ENCODE results near the gene GJD3. TPM values are rescaled to one million over a fixed set of nuclear protein-coding genes. Genes with fewer than 3 reads are reported as not detected.

GJD3 gene
- total and polyA plus RNA-seq, 2 experiments from 2014 or later = 0.48 to 4.6 TPM

DNA sequence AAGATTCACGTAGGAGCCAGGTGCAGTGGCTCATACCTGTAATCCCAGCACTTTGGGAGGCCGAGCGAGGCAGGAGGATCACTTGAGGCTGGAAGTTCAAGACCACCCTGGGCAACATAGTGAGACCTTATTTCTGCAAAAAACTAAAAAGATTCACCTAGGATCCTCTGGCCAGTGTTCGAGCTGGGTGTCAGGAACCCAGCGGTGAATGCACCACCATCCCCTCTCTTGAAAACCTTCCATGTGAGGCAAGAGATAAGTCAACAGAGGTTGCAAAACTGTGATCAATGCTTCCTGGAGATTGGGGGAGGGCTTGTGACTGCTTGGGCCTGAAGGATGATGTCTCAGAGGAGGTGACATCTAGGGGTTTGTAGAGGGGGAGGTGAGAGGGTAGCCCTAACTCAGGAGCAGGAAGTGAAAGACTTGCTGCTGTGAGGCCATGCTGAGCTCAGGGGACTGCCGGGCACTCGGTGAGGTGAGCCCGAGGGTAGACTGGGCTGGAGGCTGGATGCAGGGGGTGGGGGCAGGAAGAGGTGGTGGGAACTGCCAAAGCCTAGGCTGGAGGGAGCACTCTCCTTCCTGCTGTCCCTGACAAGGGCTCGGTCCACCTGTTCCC lies 11.7 kb downstream of the GJD3 start:
- DNase-seq (ENCODE audit: low read depth in 1 of 2, low spot score in 1 of 2) = no peak
- TF ChIP-seq, protein P1, sequence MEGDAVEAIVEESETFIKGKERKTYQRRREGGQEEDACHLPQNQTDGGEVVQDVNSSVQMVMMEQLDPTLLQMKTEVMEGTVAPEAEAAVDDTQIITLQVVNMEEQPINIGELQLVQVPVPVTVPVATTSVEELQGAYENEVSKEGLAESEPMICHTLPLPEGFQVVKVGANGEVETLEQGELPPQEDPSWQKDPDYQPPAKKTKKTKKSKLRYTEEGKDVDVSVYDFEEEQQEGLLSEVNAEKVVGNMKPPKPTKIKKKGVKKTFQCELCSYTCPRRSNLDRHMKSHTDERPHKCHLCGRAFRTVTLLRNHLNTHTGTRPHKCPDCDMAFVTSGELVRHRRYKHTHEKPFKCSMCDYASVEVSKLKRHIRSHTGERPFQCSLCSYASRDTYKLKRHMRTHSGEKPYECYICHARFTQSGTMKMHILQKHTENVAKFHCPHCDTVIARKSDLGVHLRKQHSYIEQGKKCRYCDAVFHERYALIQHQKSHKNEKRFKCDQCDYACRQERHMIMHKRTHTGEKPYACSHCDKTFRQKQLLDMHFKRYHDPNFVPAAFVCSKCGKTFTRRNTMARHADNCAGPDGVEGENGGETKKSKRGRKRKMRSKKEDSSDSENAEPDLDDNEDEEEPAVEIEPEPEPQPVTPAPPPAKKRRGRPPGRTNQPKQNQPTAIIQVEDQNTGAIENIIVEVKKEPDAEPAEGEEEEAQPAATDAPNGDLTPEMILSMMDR (IDR thresholded peaks at IDR 0.05; ENCODE audit: low read depth, low read length) = no peak
- Histone ChIP-seq H3K9me3 (ENCODE audit: low read depth) (no peaks in the 10 kb centered on the region), H3K4me3 (no peak overlapping the region), H3K4me1 (ENCODE audit: low read depth) (peaks cover 20% of the 10 kb centered on the region), H3K27me3 (no peaks in the 10 kb centered on the region), H3K36me3 (peaks cover 12% of the 10 kb centered on the region), H3K27ac (no peak overlapping the region)

DNA sequence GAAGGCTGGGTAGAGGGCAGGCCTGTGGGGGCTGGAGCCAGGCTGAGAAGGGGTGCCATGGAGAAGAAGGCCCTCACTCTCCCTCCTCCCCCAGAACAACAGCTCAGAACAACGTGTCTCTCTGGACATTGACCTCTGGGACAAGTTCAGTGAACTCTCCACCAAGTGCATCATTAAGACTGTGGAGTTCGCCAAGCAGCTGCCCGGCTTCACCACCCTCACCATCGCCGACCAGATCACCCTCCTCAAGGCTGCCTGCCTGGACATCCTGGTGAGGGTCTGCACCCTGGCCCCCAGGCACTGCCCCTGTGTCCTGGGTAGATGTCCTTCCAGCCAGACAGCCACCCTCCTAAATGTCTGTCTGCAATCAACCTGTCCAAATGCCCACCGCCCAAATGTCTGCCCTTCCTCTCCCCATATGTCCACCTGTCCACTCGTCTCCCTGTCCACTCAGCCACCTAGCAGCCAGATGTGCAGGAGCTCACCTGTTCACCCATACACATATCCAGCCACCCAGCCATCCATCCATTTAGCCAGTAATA lies 12.2 kb downstream of the GJD3 start:
- H3K27me3 ChIP-seq = no peaks in the 10 kb centered on the region
- no peaks in the 10 kb centered on the region for H3K9me3 ChIP-seq (ENCODE audit: low read depth)
- TF ChIP-seq, protein P1 (IDR thresholded peaks at IDR 0.05; ENCODE audit: low read depth, low read length) = no peak
- peaks cover 26% of the 10 kb centered on the region for H3K4me1 ChIP-seq (ENCODE audit: low read depth)
- no peak for DNase-seq (ENCODE audit: low read depth in 1 of 2, low spot score in 1 of 2)
- peaks cover 12% of the 10 kb centered on the region for H3K36me3 ChIP-seq
- no peak overlapping the region for H3K27ac ChIP-seq
- H3K4me3 ChIP-seq = no peak overlapping the region

DNA sequence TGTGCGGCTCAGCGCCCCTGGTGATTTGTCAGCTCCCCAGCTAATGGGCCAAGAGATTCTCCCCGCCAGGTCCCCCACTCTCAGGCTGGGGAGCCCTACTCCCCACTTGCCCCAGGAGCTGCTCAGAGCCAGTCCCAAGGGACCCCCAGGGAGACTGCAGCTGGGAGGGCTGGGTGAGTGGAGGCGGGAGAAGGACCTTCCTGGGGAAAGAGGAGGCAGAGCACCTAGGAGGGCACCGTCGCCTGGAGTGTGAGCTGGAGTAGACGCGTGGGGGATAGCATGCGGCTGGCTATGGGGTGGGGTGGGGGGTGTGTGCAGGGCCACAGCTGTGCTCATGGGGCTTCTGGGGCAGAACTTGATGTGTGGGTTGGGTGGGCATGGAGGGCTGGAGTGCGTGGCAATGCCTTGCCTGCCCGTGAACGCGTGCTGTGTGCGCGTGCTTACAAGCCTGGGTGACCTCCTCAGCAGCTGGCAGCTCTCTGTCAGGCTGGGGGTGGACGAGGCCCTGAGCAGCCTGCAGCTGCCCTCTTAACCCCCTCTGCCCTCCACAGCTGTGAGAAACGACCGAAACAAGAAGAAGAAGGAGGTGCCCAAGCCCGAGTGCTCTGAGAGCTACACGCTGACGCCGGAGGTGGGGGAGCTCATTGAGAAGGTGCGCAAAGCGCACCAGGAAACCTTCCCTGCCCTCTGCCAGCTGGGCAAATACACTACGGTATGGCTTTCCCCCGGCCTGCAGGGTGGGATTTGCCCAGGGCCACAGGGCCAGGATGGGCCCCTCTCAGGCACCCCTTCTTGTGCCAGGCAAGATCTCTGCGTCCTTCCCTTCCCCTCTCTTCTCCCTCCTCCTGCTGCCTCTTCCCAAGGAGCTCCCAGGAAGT lies 12.9 kb downstream of the GJD3 start:
- H3K36me3 ChIP-seq = peaks cover 12% of the 10 kb centered on the region
- H3K9me3 ChIP-seq (ENCODE audit: low read depth) = no peaks in the 10 kb centered on the region
- peaks cover 33% of the 10 kb centered on the region for H3K4me1 ChIP-seq (ENCODE audit: low read depth)
- no peak for DNase-seq (ENCODE audit: low read depth in 1 of 2, low spot score in 1 of 2)
- no peak overlapping the region for H3K4me3 ChIP-seq
- H3K27ac ChIP-seq = peak overlapping the region; percentile 43
- H3K27me3 ChIP-seq = no peaks in the 10 kb centered on the region
- TF ChIP-seq, protein P1 (IDR thresholded peaks at IDR 0.05; ENCODE audit: low read depth, low read length) = no peak

DNA sequence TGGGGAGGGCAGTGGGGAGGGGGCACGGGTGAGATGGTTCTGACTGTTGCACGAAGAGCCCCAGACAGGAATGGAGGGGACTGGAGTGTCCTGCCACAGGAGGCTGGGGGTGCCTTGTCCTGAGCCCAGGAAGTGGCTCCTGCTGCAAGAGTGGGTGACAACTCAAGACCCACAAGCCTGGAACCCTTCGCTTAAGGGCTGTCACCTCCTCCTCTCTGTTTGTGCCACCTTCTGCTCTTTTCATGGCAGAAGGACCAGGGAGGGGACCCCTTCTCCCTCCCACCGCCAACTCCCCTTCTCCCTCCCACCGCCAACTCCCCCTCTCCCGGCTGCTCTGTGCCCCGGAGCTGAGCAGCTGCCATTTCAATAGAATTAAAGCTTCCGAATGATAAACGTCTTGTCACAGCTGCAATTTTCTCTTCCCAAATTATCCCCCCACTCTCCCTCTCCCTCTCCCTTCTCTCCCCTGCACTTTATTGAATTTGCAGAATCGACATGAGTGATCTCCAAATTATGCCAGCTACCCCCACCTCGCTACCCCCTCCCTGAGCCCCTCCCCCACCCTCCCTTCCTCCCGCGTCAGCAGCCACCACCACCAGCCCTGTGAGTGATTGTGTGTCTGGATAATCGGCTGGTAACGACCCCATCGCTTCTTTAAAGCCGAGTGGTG lies 13.7 kb downstream of the GJD3 start:
- peaks cover 10% of the 10 kb centered on the region for H3K36me3 ChIP-seq
- no peak for DNase-seq (ENCODE audit: low read depth in 1 of 2, low spot score in 1 of 2)
- H3K27me3 ChIP-seq = no peaks in the 10 kb centered on the region
- peaks cover 41% of the 10 kb centered on the region for H3K4me1 ChIP-seq (ENCODE audit: low read depth)
- H3K27ac ChIP-seq = peak overlapping the region; percentile 43
- no peaks in the 10 kb centered on the region for H3K9me3 ChIP-seq (ENCODE audit: low read depth)
- no peak overlapping the region for H3K4me3 ChIP-seq
- TF ChIP-seq, protein P1 (IDR thresholded peaks at IDR 0.05; ENCODE audit: low read depth, low read length) = no peak

DNA sequence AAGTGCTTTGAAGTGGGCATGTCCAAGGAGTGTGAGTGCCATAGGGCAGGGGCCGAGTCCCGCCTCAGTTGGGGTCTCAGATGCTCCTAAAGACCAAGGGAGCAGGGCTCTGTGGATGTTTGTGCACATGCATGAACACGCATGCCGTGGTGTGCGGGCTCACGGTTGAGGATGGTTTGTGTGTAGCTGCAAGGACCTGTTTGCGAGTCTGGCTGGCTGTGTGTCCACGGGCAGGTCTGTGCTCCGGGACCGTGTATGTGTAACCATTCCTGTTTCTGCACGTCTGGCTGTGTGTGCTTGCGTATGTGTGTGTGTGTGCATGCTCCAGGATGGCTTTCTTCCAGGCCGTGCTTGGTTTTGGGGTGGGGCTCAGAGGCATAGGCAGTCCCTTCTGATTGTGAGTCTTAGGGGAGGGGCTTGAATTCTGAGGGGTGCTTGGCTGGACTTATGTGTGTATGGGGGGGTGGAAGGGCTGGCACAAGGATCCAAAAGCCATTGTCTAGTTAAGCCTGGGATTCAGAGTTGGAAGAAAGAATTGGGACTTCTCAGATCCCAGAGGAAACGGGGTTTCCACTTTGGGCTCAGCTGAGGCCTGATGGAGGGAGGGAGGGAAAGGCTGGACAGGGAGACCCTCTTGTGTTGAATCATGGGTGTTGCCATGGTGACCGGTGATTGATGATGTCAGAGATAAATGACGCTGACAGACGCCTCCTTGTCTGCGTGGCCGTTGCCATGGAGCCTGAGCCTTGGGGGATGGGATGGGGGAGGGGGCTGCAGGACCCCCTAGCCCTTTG lies 14.4 kb downstream of the GJD3 start:
- Histone ChIP-seq H3K27me3 (no peaks in the 10 kb centered on the region), H3K4me3 (no peak overlapping the region), H3K27ac (peak overlapping the region; percentile 43), H3K9me3 (ENCODE audit: low read depth) (no peaks in the 10 kb centered on the region), H3K36me3 (peaks cover 10% of the 10 kb centered on the region), H3K4me1 (ENCODE audit: low read depth) (peaks cover 48% of the 10 kb centered on the region)
- peak; percentile 31 to 63 for DNase-seq (ENCODE audit: low read depth in 1 of 2, low spot score in 1 of 2)
- TF ChIP-seq, protein P1 (IDR thresholded peaks at IDR 0.05; ENCODE audit: low read depth, low read length) = no peak
